GM18507 (cell line): ENCODE measurements around the gene ATP2B2.

ENCODE experiments used
- DNase-seq: peaks from one replicate; pipeline ENCODE4 v3.0.0; 2011; ENCODE audit warnings: low read depth; ENCODE audit not compliant: insufficient read length; ENCODE audit errors: extremely low spot score
- FAIRE-seq: peaks from 2 replicates; lab custom pipeline; 2011; peaks lifted over from hg19 to GRCh38; lab: Jason Lieb, UNC

ATP2B2 gene

GRCh38 chr3:10437995-10438901, 67.1 kb downstream of the ATP2B2 start:
- DNase-seq (no peak), FAIRE-seq (no peak)

- DNase-seq (peak; percentile 25), FAIRE-seq (peak; percentile 49)
These were observed 68.0 kb downstream of the ATP2B2 start for GRCh38 chr3:10437272-10437994.

GRCh38 chr3:10435850-10436249, 69.5 kb downstream of the ATP2B2 start:
- DNase-seq (no peak), FAIRE-seq (no peak)

- DNase-seq (no peak), FAIRE-seq (no peak)
These were observed 70.4 kb downstream of the ATP2B2 start for GRCh38 chr3:10434938-10435336.

GRCh38 chr3:10434144-10434937, 71.0 kb downstream of the ATP2B2 start:
- no peak for DNase-seq
- FAIRE-seq = no peak

- DNase-seq (no peak), FAIRE-seq (no peak)
These were observed 72.5 kb downstream of the ATP2B2 start for GRCh38 chr3:10432931-10433330.

- DNase-seq (no peak), FAIRE-seq (no peak)
These were observed 73.1 kb downstream of the ATP2B2 start for GRCh38 chr3:10432156-10432845.

- DNase-seq = no peak
- FAIRE-seq = no peak
These were observed 74.6 kb downstream of the ATP2B2 start for GRCh38 chr3:10430805-10431204.

GRCh38 chr3:10428406-10429091, 76.8 kb downstream of the ATP2B2 start:
- DNase-seq (no peak), FAIRE-seq (no peak)

GRCh38 chr3:10426346-10427220, 78.8 kb downstream of the ATP2B2 start:
- DNase-seq (no peak), FAIRE-seq (no peak)

- DNase-seq (no peak), FAIRE-seq (no peak)
These were observed 82.1 kb downstream of the ATP2B2 start for GRCh38 chr3:10423171-10423882.

- DNase-seq = no peak
- no peak for FAIRE-seq
These were observed 83.4 kb downstream of the ATP2B2 start for GRCh38 chr3:10421996-10422395.

- DNase-seq = no peak
- FAIRE-seq = no peak
These were observed 84.5 kb downstream of the ATP2B2 start for GRCh38 chr3:10420745-10421475.

- no peak for FAIRE-seq
- no peak for DNase-seq
These were observed 85.7 kb downstream of the ATP2B2 start for GRCh38 chr3:10419637-10420232.

- no peak for DNase-seq
These were observed 87.5 kb downstream of the ATP2B2 start for GRCh38 chr3:10417847-10418246.

GRCh38 chr3:10416730-10417300, 88.6 kb downstream of the ATP2B2 start:
- FAIRE-seq (no peak), DNase-seq (no peak)

More at GRCh38 chr3:10417847-10418246, 87.5 kb downstream of the ATP2B2 start:
- FAIRE-seq = no peak
